Liver (tissue), 9 donors: ENCODE data around the gene ZFAND2A. TPM values are rescaled to one million over a fixed set of nuclear protein-coding genes. Genes with fewer than 3 reads are reported as not detected.

ENCODE experiments used
- DNase-seq: peaks from one replicate; pipeline ENCODE4 v3.0.0-alpha.2; 2017; ENCODE audit warnings: low spot score
- H3K27ac ChIP-seq, 2 donors: one replicate each; pipeline ENCODE4 v1.7.0; 2013; ENCODE audit warnings: inconsistent platforms in 2 of 2, low read length in 2 of 2, control low read depth in 1 of 2, low read depth in 1 of 2, mild to moderate bottlenecking in 1 of 2
- H3K27me3 ChIP-seq, 4 donors: one replicate each; pipeline versions ENCODE4 v1.6.1 to v1.7.0; 2013; ENCODE audit warnings: low read length in 3 of 4, inconsistent platforms in 1 of 4, mild to moderate bottlenecking in 1 of 4, moderate library complexity in 1 of 4; ENCODE audit not compliant: control insufficient read depth in 4 of 4, insufficient read depth in 4 of 4
- H3K36me3 ChIP-seq, 4 donors: one replicate each; pipeline versions ENCODE4 v1.6.1 to v1.7.0; 2013; ENCODE audit warnings: low read length in 3 of 4, mild to moderate bottlenecking in 3 of 4, low read depth in 1 of 4, moderate library complexity in 1 of 4; ENCODE audit not compliant: control insufficient read depth in 4 of 4, insufficient read depth in 3 of 4
- H3K4me1 ChIP-seq, 4 donors: one replicate each; pipeline versions ENCODE4 v1.6.1 to v1.7.0; 2013; ENCODE audit warnings: low read length in 3 of 4, mild to moderate bottlenecking in 3 of 4, moderate library complexity in 1 of 4; ENCODE audit not compliant: control insufficient read depth in 4 of 4, insufficient read depth in 4 of 4
- H3K4me3 ChIP-seq, 3 donors: one replicate each; pipeline versions ENCODE4 v1.6.1 to v1.7.0; 2013; ENCODE audit warnings: low read length in 3 of 3, control low read depth in 1 of 3, low read depth in 1 of 3, mild to moderate bottlenecking in 1 of 3
- H3K9ac ChIP-seq, 2 donors: one replicate each; pipeline ENCODE4 v1.7.0; 2013; ENCODE audit warnings: low read length in 2 of 2, mild to moderate bottlenecking in 2 of 2, moderate library complexity in 2 of 2, control low read depth in 1 of 2, low read depth in 1 of 2
- H3K9me3 ChIP-seq, 4 donors: one replicate each; pipeline versions ENCODE4 v1.6.1 to v1.7.0; 2013; ENCODE audit warnings: low read length in 3 of 4; ENCODE audit not compliant: control insufficient read depth in 4 of 4
- EGR1 ChIP-seq, 2 donors: IDR thresholded peaks; 2 replicates each; pipeline ENCODE4 v1.6.1; 2016 to 2018; ENCODE audit warnings: antibody characterized with exemption in 2 of 2, low read depth in 2 of 2
- FOXA1 ChIP-seq: IDR thresholded peaks from 2 replicates; pipeline ENCODE4 v1.6.1; 2016; ENCODE audit warnings: antibody characterized with exemption
- FOXA2 ChIP-seq: IDR thresholded peaks from 2 replicates; pipeline ENCODE4 v1.6.1; 2016; ENCODE audit warnings: antibody characterized with exemption
- GABPA ChIP-seq, 2 donors: IDR thresholded peaks in 1 of 2; conservative IDR thresholded peaks in 1 of 2; 2 replicates each; pipeline ENCODE4 v1.6.1; 2016; ENCODE audit warnings: antibody characterized with exemption in 2 of 2, mild to moderate bottlenecking in 1 of 2, moderate library complexity in 1 of 2
- HNF4A ChIP-seq, 2 donors: conservative IDR thresholded peaks; 2 replicates each; pipeline ENCODE4 v1.6.1; 2016; ENCODE audit warnings: antibody characterized with exemption in 2 of 2, mild to moderate bottlenecking in 2 of 2
- HNF4G ChIP-seq: IDR thresholded peaks from 2 replicates; pipeline ENCODE4 v1.6.1; 2016; ENCODE audit warnings: antibody characterized with exemption
- JUND ChIP-seq, 2 donors: IDR thresholded peaks; 2 replicates each; pipeline ENCODE4 v1.6.1; 2016; ENCODE audit warnings: antibody characterized with exemption in 2 of 2
- NR2F2 ChIP-seq: IDR thresholded peaks from 2 replicates; pipeline ENCODE4 v1.6.1; 2016; ENCODE audit warnings: antibody characterized with exemption
- RAD21 ChIP-seq, 2 donors: IDR thresholded peaks; 2 replicates each; pipeline ENCODE4 v1.6.1; 2016; ENCODE audit warnings: antibody characterized with exemption in 2 of 2, mild to moderate bottlenecking in 2 of 2
- RXRA ChIP-seq, 2 donors: IDR thresholded peaks; 2 replicates each; pipeline ENCODE4 v1.6.1; 2017 to 2018; ENCODE audit warnings: antibody characterized with exemption in 2 of 2, mild to moderate bottlenecking in 1 of 2
- SP1 ChIP-seq: IDR thresholded peaks from 2 replicates; pipeline ENCODE4 v1.6.1; 2018; ENCODE audit warnings: antibody characterized with exemption, mild to moderate bottlenecking
- TAF1 ChIP-seq: conservative IDR thresholded peaks from 2 replicates; pipeline ENCODE4 v1.6.1; 2016; ENCODE audit warnings: antibody characterized with exemption, mild to moderate bottlenecking
- YY1 ChIP-seq: IDR thresholded peaks from 2 replicates; pipeline ENCODE4 v1.6.1; 2016; ENCODE audit warnings: antibody characterized with exemption, mild to moderate bottlenecking
- WGBS: extraction: QIAGEN DNeasy Blood & Tissue Kit; methylation state at CpG from one replicate; pipeline ENCODE4 v1.1.7; 2013; 5-methylcytosine and 5-hydroxymethylcytosine counted together
- polyA plus RNA-seq, 2 donors: library from polyadenylated mRNA; stranded (reverse) in 1 of 2; unstranded in 1 of 2; fragments of 200-250 nt in 1 of 2; fragments of >200 nt in 1 of 2; fragmentation: Nextera tagmentation in 1 of 2; extraction: Ambion mirVana in 1 of 2; gene quantifications; one replicate each; pipeline versions ENCODE4 v1.2.1 to v1.2.3, GENCODE V29; 2013 to 2015
- total RNA-seq, 2 donors: library from RNA; depleted of rRNA; stranded (reverse); fragments of >200 nt; gene quantifications; one replicate each; pipeline ENCODE4 v1.2.3, GENCODE V29; 2014
- TF ChIP-seq, protein P1 (sequence below): fragments of 150-350 bp; IDR thresholded peaks from 2 replicates; pipeline ENCODE4 v1.5.1; 2017; ENCODE audit warnings: improper control_type of control experiment, low read depth, low read length; ENCODE audit not compliant: missing input control
- TF ChIP-seq, protein P2 (sequence below): IDR thresholded peaks from 2 replicates; pipeline ENCODE4 v1.6.1; 2016; ENCODE audit warnings: antibody characterized with exemption
- TF ChIP-seq, protein P3 (sequence below): IDR thresholded peaks from 2 replicates; pipeline ENCODE4 v1.6.1; 2016; ENCODE audit warnings: antibody characterized with exemption, mild to moderate bottlenecking
- TF ChIP-seq, protein P4 (sequence below): IDR thresholded peaks from 2 replicates; pipeline ENCODE4 v1.6.1; 2016; ENCODE audit warnings: antibody characterized with exemption
- TF ChIP-seq, protein P5 (sequence below): IDR thresholded peaks from 2 replicates; pipeline ENCODE4 v1.6.1; 2016; ENCODE audit warnings: antibody characterized with exemption
- donor health status: healthy.
- donor health status: healthy.
- donor health status: healthy.
- donor health status: healthy.
- donor health status: healthy.

ZFAND2A gene
- total and polyA plus RNA-seq, 4 donors: 12.5 to 53.3 (median 33.5) TPM

DNA sequence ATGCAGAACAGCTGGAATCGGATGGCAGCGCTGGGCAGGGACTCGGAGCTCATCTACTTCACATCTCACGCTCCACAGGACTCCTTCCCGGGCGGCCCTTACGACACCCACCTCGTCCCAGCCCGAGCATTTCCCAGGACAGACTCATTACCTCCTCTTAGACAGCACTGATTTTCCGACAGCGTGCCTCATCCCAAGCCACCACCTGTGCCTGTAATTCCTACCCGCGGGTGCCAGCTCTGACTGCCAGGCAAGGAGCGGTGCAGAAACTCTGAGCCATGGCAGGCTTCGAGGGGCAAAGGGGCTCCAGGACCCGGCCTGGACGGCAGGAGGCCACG is 46.5 kb downstream of the ZFAND2A start:
- no peaks in the 10 kb centered on the region for H3K4me1 ChIP-seq
- no peaks in the 10 kb centered on the region for H3K36me3 ChIP-seq
- 96% methylated on average over 18 of the region's 18 CpGs for WGBS
- no peak overlapping the region for H3K27ac ChIP-seq
- H3K27me3 ChIP-seq: no peaks in the 10 kb centered on the region
- TF ChIP-seq FOXA2 (no peak), JUND (IDR thresholded peaks at IDR 0.05) (no peak), GABPA (IDR thresholded peaks at IDR 0.05 in 1 of 2, conservative IDR thresholded peaks at IDR 0.05 in 1 of 2) (no peak), YY1 (no peak), RAD21 (IDR thresholded peaks at IDR 0.05) (no peak), HNF4A (conservative IDR thresholded peaks at IDR 0.05) (no peak), TAF1 (no peak), EGR1 (IDR thresholded peaks at IDR 0.05; ENCODE audit: low read depth in 2 of 2) (no peak), NR2F2 (no peak), RXRA (IDR thresholded peaks at IDR 0.05) (no peak), HNF4G (no peak), FOXA1 (no peak), SP1 (no peak)
- TF ChIP-seq, protein P1, sequence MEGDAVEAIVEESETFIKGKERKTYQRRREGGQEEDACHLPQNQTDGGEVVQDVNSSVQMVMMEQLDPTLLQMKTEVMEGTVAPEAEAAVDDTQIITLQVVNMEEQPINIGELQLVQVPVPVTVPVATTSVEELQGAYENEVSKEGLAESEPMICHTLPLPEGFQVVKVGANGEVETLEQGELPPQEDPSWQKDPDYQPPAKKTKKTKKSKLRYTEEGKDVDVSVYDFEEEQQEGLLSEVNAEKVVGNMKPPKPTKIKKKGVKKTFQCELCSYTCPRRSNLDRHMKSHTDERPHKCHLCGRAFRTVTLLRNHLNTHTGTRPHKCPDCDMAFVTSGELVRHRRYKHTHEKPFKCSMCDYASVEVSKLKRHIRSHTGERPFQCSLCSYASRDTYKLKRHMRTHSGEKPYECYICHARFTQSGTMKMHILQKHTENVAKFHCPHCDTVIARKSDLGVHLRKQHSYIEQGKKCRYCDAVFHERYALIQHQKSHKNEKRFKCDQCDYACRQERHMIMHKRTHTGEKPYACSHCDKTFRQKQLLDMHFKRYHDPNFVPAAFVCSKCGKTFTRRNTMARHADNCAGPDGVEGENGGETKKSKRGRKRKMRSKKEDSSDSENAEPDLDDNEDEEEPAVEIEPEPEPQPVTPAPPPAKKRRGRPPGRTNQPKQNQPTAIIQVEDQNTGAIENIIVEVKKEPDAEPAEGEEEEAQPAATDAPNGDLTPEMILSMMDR: no peak
- TF ChIP-seq, protein P2, sequence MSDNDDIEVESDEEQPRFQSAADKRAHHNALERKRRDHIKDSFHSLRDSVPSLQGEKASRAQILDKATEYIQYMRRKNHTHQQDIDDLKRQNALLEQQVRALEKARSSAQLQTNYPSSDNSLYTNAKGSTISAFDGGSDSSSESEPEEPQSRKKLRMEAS: no peak
- TF ChIP-seq, protein P3, sequence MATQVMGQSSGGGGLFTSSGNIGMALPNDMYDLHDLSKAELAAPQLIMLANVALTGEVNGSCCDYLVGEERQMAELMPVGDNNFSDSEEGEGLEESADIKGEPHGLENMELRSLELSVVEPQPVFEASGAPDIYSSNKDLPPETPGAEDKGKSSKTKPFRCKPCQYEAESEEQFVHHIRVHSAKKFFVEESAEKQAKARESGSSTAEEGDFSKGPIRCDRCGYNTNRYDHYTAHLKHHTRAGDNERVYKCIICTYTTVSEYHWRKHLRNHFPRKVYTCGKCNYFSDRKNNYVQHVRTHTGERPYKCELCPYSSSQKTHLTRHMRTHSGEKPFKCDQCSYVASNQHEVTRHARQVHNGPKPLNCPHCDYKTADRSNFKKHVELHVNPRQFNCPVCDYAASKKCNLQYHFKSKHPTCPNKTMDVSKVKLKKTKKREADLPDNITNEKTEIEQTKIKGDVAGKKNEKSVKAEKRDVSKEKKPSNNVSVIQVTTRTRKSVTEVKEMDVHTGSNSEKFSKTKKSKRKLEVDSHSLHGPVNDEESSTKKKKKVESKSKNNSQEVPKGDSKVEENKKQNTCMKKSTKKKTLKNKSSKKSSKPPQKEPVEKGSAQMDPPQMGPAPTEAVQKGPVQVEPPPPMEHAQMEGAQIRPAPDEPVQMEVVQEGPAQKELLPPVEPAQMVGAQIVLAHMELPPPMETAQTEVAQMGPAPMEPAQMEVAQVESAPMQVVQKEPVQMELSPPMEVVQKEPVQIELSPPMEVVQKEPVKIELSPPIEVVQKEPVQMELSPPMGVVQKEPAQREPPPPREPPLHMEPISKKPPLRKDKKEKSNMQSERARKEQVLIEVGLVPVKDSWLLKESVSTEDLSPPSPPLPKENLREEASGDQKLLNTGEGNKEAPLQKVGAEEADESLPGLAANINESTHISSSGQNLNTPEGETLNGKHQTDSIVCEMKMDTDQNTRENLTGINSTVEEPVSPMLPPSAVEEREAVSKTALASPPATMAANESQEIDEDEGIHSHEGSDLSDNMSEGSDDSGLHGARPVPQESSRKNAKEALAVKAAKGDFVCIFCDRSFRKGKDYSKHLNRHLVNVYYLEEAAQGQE: no peak
- TF ChIP-seq, protein P4, sequence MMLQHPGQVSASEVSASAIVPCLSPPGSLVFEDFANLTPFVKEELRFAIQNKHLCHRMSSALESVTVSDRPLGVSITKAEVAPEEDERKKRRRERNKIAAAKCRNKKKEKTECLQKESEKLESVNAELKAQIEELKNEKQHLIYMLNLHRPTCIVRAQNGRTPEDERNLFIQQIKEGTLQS: no peak
- TF ChIP-seq, protein P5, sequence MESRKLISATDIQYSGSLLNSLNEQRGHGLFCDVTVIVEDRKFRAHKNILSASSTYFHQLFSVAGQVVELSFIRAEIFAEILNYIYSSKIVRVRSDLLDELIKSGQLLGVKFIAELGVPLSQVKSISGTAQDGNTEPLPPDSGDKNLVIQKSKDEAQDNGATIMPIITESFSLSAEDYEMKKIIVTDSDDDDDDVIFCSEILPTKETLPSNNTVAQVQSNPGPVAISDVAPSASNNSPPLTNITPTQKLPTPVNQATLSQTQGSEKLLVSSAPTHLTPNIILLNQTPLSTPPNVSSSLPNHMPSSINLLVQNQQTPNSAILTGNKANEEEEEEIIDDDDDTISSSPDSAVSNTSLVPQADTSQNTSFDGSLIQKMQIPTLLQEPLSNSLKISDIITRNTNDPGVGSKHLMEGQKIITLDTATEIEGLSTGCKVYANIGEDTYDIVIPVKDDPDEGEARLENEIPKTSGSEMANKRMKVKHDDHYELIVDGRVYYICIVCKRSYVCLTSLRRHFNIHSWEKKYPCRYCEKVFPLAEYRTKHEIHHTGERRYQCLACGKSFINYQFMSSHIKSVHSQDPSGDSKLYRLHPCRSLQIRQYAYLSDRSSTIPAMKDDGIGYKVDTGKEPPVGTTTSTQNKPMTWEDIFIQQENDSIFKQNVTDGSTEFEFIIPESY: no peak
- no peak overlapping the region for H3K4me3 ChIP-seq
- no peak overlapping the region for H3K9ac ChIP-seq
- DNase-seq: no peak
- H3K9me3 ChIP-seq: no peaks in the 10 kb centered on the region
